GM12801 (cell line): ENCODE results near the gene ZNF507.

Experiments
- TF ChIP-seq, protein P1 (sequence below): IDR thresholded peaks from one replicate; pipeline ENCODE4 v1.5.1; 2011; ENCODE audit warnings: control low read depth; ENCODE audit not compliant: insufficient read length; ENCODE audit errors: extremely low read depth

ZNF507 gene

DNA sequence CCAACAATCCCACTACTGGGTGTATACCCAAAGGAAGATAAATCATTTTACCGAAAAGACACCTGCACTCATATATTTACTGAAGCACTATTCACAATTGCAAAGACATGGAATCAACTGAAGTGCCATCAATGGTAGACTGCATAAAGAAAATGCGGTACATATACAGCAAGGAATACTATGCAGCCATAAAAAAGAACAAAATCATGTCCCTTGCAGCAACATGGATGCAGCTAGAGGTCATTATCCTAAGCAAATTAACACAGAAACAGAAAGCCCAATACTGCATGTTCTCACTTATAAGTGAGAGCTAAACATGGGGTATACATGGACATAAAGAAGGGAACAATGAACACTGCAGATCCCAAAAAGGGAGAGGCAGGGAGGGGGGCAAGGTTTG, 2.7 kb upstream of the ZNF507 start:
- TF ChIP-seq, protein P1, sequence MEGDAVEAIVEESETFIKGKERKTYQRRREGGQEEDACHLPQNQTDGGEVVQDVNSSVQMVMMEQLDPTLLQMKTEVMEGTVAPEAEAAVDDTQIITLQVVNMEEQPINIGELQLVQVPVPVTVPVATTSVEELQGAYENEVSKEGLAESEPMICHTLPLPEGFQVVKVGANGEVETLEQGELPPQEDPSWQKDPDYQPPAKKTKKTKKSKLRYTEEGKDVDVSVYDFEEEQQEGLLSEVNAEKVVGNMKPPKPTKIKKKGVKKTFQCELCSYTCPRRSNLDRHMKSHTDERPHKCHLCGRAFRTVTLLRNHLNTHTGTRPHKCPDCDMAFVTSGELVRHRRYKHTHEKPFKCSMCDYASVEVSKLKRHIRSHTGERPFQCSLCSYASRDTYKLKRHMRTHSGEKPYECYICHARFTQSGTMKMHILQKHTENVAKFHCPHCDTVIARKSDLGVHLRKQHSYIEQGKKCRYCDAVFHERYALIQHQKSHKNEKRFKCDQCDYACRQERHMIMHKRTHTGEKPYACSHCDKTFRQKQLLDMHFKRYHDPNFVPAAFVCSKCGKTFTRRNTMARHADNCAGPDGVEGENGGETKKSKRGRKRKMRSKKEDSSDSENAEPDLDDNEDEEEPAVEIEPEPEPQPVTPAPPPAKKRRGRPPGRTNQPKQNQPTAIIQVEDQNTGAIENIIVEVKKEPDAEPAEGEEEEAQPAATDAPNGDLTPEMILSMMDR = no peak

DNA sequence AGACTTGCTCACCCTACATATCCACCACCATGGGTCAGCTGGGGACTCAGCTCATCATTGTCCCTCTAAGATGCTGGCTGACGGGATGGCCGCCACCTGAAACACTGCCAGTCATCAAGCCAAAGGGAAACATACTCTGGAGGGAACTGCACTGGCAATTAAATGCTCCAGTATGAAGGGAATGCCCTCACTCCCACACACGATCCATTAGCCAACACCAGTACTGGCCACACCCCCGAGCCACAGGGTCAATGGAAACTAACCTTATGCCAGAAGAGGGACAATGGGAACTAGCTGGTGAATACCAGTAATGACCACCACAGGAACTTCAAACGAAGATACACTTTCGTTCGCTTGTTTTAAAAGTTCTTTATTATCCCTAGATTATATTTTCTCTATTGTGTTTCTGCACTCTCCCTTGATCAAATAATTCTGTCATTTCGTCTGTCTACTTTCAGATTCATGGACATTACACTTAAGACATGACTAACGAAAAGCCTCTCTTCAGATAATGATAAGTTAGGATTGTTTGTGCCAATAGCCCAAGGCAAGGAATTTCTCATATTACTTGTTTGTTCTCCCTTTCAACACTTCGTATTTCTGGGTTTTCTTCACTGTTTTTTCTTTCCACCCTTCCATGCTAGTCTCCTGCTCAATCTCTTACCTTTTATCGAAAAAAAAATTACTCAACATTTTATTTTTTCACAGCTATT, 1.7 kb upstream of the ZNF507 start:
- TF ChIP-seq, protein P1 = no peak

DNA sequence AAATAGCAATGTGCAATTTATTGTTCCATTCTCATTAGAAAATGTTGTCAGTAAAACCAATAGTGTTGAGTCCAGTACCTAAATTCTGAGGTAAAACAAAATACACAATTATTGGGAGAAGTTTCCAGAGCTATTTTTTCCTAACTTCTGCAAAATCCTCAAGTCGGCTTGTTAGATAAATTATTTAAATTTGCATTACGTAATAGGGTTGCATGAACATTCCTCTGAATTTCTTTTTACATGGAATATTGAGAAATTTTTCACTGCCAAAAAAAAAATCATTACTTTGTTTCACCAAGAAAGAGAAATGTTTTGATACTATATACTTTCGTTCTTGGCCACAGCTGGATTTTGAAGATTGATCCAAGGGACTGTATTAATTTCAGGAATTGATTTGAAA, 1.5 kb downstream of the ZNF507 start:
- TF ChIP-seq, protein P1 = no peak

DNA sequence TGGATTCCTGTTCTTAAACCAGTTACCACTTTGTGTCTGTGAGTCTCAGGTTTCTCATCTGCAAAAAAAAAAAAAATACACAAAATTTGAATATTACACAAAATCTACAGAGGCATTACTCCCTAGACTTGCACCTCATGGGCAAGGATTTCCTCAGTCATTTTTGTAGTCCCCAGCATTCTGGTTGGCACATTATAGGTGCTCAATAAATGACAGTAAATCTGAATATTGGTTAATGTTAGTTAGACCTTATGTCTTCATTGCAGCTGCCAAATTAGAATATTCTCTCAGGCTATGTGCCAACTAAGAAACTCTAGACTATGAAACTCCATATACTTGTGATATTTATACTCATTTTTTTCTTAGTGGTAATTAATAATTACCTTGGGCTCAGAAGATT, 2.2 kb downstream of the ZNF507 start:
- TF ChIP-seq, protein P1 = no peak

DNA sequence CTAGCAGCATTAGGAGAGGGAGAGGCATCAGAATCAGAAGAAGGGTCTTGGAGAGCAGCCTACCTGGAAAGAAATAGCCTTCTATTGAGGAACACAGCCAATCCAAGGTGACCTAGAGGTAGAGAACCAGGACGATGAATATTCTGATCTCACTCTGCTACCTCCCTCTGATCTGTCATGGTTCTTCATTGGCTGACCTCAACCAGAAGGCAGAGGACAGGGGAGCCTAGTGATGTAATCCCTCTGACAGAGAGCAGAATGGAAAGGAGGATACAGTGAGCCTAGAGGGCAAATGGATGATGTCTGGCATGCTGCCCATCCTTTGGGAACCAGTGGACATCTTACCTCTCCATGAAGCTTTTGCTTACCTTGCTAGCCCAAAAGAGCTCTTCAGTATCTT, 3.6 kb downstream of the ZNF507 start:
- TF ChIP-seq, protein P1 = no peak

DNA sequence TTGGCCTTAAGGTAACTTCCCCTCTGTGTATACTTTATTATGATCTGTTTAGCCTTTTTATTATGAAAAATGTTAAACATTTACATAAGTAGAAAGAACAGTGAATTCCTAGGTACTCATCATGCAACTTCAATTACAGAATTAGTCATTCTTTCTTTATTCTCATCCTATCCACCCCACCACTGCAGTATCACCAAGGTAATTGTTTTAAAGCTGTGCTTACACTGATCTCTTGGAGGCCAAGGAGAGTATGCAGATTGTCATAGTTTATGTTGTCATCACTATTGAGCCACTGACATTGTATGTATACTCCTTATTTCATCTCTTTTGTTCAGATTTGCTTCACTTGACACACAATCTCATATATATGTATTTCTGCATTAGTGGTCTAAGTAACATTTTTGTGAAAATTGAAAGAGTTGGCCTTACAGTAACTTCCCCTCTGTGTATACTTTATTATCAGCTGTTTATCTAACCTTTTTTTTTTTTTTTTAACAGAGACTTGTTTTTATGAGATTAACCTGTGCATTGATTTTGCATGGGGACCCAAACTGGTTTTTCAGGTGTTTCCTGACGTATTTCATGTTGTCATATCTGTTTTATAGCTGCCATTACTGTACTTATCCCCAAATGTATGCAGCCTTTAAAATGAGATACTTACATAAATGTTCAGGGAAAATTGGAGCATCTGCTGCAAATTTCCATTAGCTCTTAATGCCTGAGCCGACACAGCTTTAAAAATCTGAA, 4.5 kb downstream of the ZNF507 start:
- TF ChIP-seq, protein P1 = no peak

DNA sequence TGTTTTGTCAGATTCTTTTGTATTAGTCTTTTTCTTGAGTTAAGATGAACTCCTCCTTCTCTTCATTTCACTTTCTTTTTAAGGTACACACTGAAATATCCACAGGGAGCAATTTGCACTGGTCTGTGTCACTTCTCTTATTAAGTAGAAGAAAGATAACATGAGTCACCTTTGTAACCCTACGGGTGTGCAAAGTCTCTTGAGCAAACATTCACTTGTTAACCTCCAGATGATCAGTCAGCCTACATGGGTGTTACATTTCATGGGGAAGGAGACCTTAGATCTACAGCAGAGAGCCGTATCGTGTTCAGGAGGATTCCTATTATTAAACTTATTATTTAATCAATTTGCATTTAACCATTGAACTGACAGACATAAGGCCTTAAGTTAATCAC, 5.1 kb downstream of the ZNF507 start:
- TF ChIP-seq, protein P1 = no peak
